ENCODE measurements around the gene MAEL.
A peak's percentile ranks its signal among the peaks of the same experiment; 100 is the strongest.

Gene MAEL

GRCh38 chr1:167057241-167057688 lies 68.2 kb downstream of the MAEL start:
- in situ Hi-C loops (cut with MboI; ENCODE audit: low sequenced_read_pairs, unreplicated experiment), result loop anchor here (5.0 to 10.0 kb wide), 2 partner anchors 72 to 145 kb away; partner anchors contain the start of gene MAEL
- peak; percentile 59 for DNase-seq (ENCODE audit: low spot score)
- peak; percentile 61 for TF ChIP-seq CTCF (IDR thresholded peaks at IDR 0.05; ENCODE audit: borderline replicate concordance, control extremely low read depth, extremely low read depth, insufficient read depth, missing control alignments)

DNA sequence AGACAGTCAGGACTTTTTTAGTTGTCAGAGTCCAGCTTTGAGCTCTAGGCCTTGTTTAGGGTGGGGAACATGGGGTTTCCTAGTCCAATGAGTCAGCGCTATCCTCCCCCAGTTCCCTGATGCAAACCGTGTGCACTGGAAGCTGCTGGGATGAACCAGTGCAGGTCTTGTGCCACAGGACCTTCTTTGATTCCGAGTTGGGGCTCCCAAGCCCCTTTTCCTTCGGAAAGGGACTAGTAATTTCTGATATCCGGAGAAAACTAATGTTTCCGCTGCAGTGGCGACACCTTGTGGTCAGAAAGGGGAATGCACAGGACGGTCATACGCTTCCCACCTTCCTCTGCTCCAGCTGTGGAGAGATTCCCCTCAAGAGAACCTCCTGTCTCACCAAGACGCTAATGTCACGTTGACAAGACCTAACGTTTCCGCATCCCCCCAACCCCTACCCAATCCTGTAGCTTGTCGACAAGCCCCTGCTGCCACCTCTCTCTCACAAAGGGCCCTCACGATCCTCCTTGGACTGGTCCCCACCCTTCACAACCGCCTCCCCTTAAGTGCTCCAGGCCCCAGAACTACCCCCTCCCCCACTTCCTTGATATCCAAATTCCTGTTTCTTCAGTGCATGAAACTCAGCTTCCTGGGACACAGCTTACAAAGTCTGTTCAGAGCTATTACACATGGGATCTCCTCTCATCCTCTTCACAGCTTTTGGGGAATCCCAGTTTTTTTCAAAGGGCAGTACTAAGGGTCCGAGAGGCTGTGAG lies 70.1 kb downstream of the MAEL start:
- TF ChIP-seq CTCF (IDR thresholded peaks at IDR 0.05; ENCODE audit: borderline replicate concordance, control extremely low read depth, extremely low read depth, insufficient read depth, missing control alignments), result peak; percentile 82
- DNase-seq (ENCODE audit: low spot score), result peak; percentile 70
- in situ Hi-C loops (cut with MboI; ENCODE audit: low sequenced_read_pairs, unreplicated experiment), result loop anchor here (5.0 to 10.0 kb wide), 2 partner anchors 74 to 147 kb away; partner anchors contain the start of gene MAEL

DNA sequence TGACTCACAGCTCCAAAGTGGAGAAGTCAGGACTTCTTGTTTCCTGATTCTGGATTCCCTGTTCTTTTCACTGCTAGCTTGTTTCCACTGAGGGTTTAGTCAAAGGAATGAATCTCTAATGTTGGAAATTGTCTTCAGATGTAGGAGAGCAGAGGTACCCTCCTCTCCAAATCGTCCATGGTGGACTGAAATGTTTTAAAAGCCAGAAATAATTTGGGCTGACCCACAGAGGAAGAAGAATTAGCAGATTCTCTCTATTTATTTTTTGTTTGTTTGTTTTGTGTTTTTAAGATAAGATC lies 70.7 kb downstream of the MAEL start:
- DNase-seq (ENCODE audit: low spot score), result no peak
- in situ Hi-C loops (cut with MboI; ENCODE audit: low sequenced_read_pairs, unreplicated experiment), result loop anchor here (5.0 to 10.0 kb wide), 5 partner anchors 65 to 475 kb away; partner anchors contain the start of gene MAEL
- no peak for TF ChIP-seq CTCF (IDR thresholded peaks at IDR 0.05; ENCODE audit: borderline replicate concordance, control extremely low read depth, extremely low read depth, insufficient read depth, missing control alignments)

- in situ Hi-C loops (cut with MboI; ENCODE audit: low sequenced_read_pairs, unreplicated experiment), result loop anchor here (10.0 kb wide), 3 partner anchors 64 to 474 kb away; no protein-coding TSS in a partner anchor
- DNase-seq (ENCODE audit: low spot score), result no peak
- no peak for TF ChIP-seq CTCF (IDR thresholded peaks at IDR 0.05; ENCODE audit: borderline replicate concordance, control extremely low read depth, extremely low read depth, insufficient read depth, missing control alignments)
Observed at GRCh38 chr1:167060141-167061072, 71.3 kb downstream of the MAEL start.

DNA sequence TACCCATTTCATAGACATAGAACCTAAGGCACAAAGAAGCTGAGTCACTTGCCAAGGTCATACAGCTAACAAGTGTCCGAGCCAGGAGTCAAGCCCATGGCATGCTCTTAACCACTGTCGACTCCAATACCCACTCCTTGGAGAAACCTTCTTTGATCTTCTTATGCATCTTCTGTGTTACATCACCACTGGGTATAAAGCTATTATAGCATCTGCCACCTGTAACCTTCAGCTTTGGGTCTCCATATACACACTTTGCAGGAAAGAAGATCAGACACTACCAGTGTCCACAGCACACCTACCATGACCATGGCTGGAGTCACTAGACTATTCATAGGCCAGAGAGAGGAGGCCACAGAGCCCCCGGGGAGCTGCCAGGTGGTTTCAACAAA lies 72.0 kb downstream of the MAEL start:
- DNase-seq (ENCODE audit: low spot score), result no peak
- TF ChIP-seq CTCF (IDR thresholded peaks at IDR 0.05; ENCODE audit: borderline replicate concordance, control extremely low read depth, extremely low read depth, insufficient read depth, missing control alignments), result no peak
- in situ Hi-C loops (cut with MboI; ENCODE audit: low sequenced_read_pairs, unreplicated experiment), result loop anchor here (10.0 kb wide), 3 partner anchors 64 to 474 kb away; no protein-coding TSS in a partner anchor

DNA sequence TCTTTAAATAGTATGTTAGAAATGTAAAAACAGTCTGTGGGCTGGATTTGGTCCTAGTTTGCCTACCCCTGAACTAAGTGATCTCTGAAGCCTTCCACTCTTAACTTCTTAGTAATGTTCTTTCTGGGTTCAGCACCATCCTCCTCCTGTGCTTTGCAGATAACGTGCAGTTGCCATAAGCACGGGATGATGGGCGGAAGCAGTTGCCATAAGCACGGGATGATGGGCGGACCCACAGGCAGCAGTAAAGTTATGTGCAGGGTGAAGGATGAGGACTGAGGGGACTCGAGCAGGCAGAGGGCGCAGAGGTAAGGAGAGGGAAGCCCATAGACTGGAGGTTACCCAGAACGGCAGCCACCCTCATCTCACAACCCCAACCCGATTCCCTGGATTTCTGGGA lies 75.5 kb downstream of the MAEL start:
- TF ChIP-seq CTCF (IDR thresholded peaks at IDR 0.05; ENCODE audit: borderline replicate concordance, control extremely low read depth, extremely low read depth, insufficient read depth, missing control alignments), result no peak
- DNase-seq (ENCODE audit: low spot score), result no peak
- in situ Hi-C loops (cut with MboI; ENCODE audit: low sequenced_read_pairs, unreplicated experiment), result loop anchor here (10.0 kb wide), 3 partner anchors 60 to 470 kb away; no protein-coding TSS in a partner anchor

Measured in GM13976 (cell line).